Measurements from ENCODE around the gene PNPLA7. TPM values are rescaled to one million over a fixed set of nuclear protein-coding genes. Genes with fewer than 3 reads are reported as not detected.
"Not testable (repeated sequence)": the region's sequence is repeated elsewhere in the genome, so short reads cannot be mapped to it uniquely, and the experiment has no call there.

The PNPLA7 gene
- total RNA-seq (18.7 and 22.6 TPM in 2 replicates), polyA plus RNA-seq (29.9 and 30.8 TPM in 2 replicates), polyA minus RNA-seq (17.7 and 21.2 TPM in 2 replicates)
- total RNA-seq (2013) = 7.9 TPM

- Mint-ChIP-seq H3K4me3 (peak within 1 kb of the TSS; percentile 94), H3K4me1 (peaks cover 35% of the 10 kb centered on the region), H3K27me3 (no peaks in the 10 kb centered on the region), H3K9me3 (ENCODE audit: insufficient read depth) (no peaks in the 10 kb centered on the region), H3K27ac (peak within 1 kb of the TSS; percentile 92)
- H3K79me2 ChIP-seq (ENCODE audit: control insufficient read depth, insufficient read depth, low read length) = peaks cover 16% of the 10 kb centered on the region
- H3K27me3 ChIP-seq (replicated peaks in 1 of 4; ENCODE audit: control extremely low read depth in 1 of 4, control insufficient read depth in 3 of 4, insufficient read depth in 4 of 4, low read length in 3 of 4) = no peaks in the 10 kb centered on the region
- POLR2A ChIA-PET = interaction anchor here (0.6 to 0.7 kb wide), 3 partner anchors 9 to 159 kb away, joined by 3 to 6 read pairs (median 4); no protein-coding TSS in a partner anchor
- ATAC-seq (ENCODE audit: low read depth) (peak; percentile 25), DNase-seq (peak; percentile 76)
- peak within 1 kb of the TSS; percentile 59 to 78 for H3K27ac ChIP-seq (ENCODE audit: low read length in 2 of 2)
- TF ChIP-seq CTCF (IDR thresholded peaks at IDR 0.05) = no peak
- peaks cover 25 to 44% of the 10 kb centered on the region in 2 donors for H3K4me1 ChIP-seq (ENCODE audit: control insufficient read depth in 2 of 2, insufficient read depth in 2 of 2, low read length in 2 of 2)
- intact Hi-C loops (cut with micrococcal nuclease) = loop anchor here (1.0 to 2.0 kb wide), 3 partner anchors 41 to 127 kb away; partner anchors contain the start of genes EXD3, NOXA1 and ZMYND19
- H2AFZ ChIP-seq (ENCODE audit: insufficient read depth, low read depth, low read length, poor library complexity, severe bottlenecking) = peak within 1 kb of the TSS; percentile 79
- H3K9me3 ChIP-seq (ENCODE audit: control extremely low read depth in 1 of 3, control insufficient read depth in 2 of 3, insufficient read depth in 1 of 3, low read length in 2 of 3) = peaks cover 0 to 12% (median 0%) of the 10 kb centered on the region in 3 donors
- peaks cover 22% of the 10 kb centered on the region for H4K20me1 ChIP-seq (ENCODE audit: control insufficient read depth, insufficient read depth, low read length, poor library complexity, severe bottlenecking)
- WGBS (ENCODE audit: insufficient coverage) = 0% methylated on average over 10 of the region's 13 CpGs
- peak within 1 kb of the TSS; percentile 74 for H3K9ac ChIP-seq (ENCODE audit: low read length)
- peak within 1 kb of the TSS; percentile 50 to 81 (median 65) for H3K4me3 ChIP-seq (ENCODE audit: control extremely low read depth in 1 of 5, extremely low read depth in 1 of 5, insufficient read depth in 1 of 5, low read depth in 2 of 5, low read length in 4 of 5)
- no peaks in the 10 kb centered on the region for H3K36me3 ChIP-seq (replicated peaks in 1 of 2; ENCODE audit: control extremely low read depth in 1 of 2, control insufficient read depth in 1 of 2, extremely low read depth in 1 of 2, insufficient read depth in 2 of 2, low read length in 1 of 2)
- CTCF ChIA-PET = no interaction called here
- peak within 1 kb of the TSS; percentile 97 for H3K4me2 ChIP-seq (replicated peaks; ENCODE audit: low read depth, low read length, poor library complexity, severe bottlenecking)
These were observed at the start of gene PNPLA7 for GRCh38 chr9:137550231-137550621. Gene PNPLA7, minus strand, starts transcription at chr9:137550402. Its CDS starts 205 bp downstream, at chr9:137550197.

- Histone ChIP-seq H3K4me1 (ENCODE audit: control insufficient read depth in 2 of 2, insufficient read depth in 2 of 2, low read length in 2 of 2) (peaks cover 0 to 5% of the 10 kb centered on the region in 2 donors), H3K27me3 (replicated peaks in 1 of 4; ENCODE audit: control extremely low read depth in 1 of 4, control insufficient read depth in 3 of 4, insufficient read depth in 4 of 4, low read length in 3 of 4) (no peaks in the 10 kb centered on the region), H4K20me1 (ENCODE audit: control insufficient read depth, insufficient read depth, low read length, poor library complexity, severe bottlenecking) (no peaks in the 10 kb centered on the region), H2AFZ (ENCODE audit: insufficient read depth, low read depth, low read length, poor library complexity, severe bottlenecking) (no peak overlapping the region), H3K79me2 (ENCODE audit: control insufficient read depth, insufficient read depth, low read length) (no peaks in the 10 kb centered on the region), H3K4me3 (ENCODE audit: control extremely low read depth in 1 of 5, extremely low read depth in 1 of 5, insufficient read depth in 1 of 5, low read depth in 2 of 5, low read length in 4 of 5) (no peak overlapping the region), H3K36me3 (replicated peaks in 1 of 2; ENCODE audit: control extremely low read depth in 1 of 2, control insufficient read depth in 1 of 2, extremely low read depth in 1 of 2, insufficient read depth in 2 of 2, low read length in 1 of 2) (no peaks in the 10 kb centered on the region), H3K9me3 (ENCODE audit: control extremely low read depth in 1 of 3, control insufficient read depth in 2 of 3, insufficient read depth in 1 of 3, low read length in 2 of 3) (no peaks in the 10 kb centered on the region), H3K9ac (ENCODE audit: low read length) (no peak overlapping the region), H3K27ac (ENCODE audit: low read length in 2 of 2) (no peak overlapping the region), H3K4me2 (replicated peaks; ENCODE audit: low read depth, low read length, poor library complexity, severe bottlenecking) (no peak overlapping the region)
- Mint-ChIP-seq H3K4me1 (peaks cover 7% of the 10 kb centered on the region), H3K27me3 (no peaks in the 10 kb centered on the region), H3K4me3 (no peak overlapping the region), H3K27ac (no peak overlapping the region), H3K9me3 (ENCODE audit: insufficient read depth) (no peaks in the 10 kb centered on the region)
- DNase-seq (no peak), ATAC-seq (ENCODE audit: low read depth) (no peak)
- TF ChIP-seq CTCF (IDR thresholded peaks at IDR 0.05) = no peak
- no peak for TF ChIP-seq EZH2 (IDR thresholded peaks at IDR 0.05; ENCODE audit: borderline replicate concordance, insufficient read depth, low read depth, low read length, poor library complexity, severe bottlenecking)
- POLR2A ChIA-PET = no interaction called here
- intact Hi-C loops (cut with micrococcal nuclease) = no loop called here
- WGBS (ENCODE audit: insufficient coverage) = 92% methylated on average over 4 of the region's 8 CpGs
- CTCF ChIA-PET = interaction anchor here (1.1 kb wide), 1 partner anchor 11 kb away, joined by 3 read pairs; no protein-coding TSS in a partner anchor
These were observed 48.7 kb upstream of the PNPLA7 start for GRCh38 chr9:137598943-137599342.

GRCh38 chr9:137596577-137596976, 46.4 kb upstream of the PNPLA7 start:
- H3K79me2 ChIP-seq (ENCODE audit: control insufficient read depth, insufficient read depth, low read length); POLR2A ChIA-PET; H3K4me3 Mint-ChIP-seq; intact Hi-C loops (cut with micrococcal nuclease); H3K4me2 ChIP-seq (replicated peaks; ENCODE audit: low read depth, low read length, poor library complexity, severe bottlenecking); H3K9me3 Mint-ChIP-seq (ENCODE audit: insufficient read depth); H3K27ac ChIP-seq (ENCODE audit: low read length in 2 of 2); H3K36me3 ChIP-seq (replicated peaks in 1 of 2; ENCODE audit: control extremely low read depth in 1 of 2, control insufficient read depth in 1 of 2, extremely low read depth in 1 of 2, insufficient read depth in 2 of 2, low read length in 1 of 2); H3K4me1 ChIP-seq (ENCODE audit: control insufficient read depth in 2 of 2, insufficient read depth in 2 of 2, low read length in 2 of 2); DNase-seq; H3K27me3 Mint-ChIP-seq; ATAC-seq (ENCODE audit: low read depth); H3K27me3 ChIP-seq (replicated peaks in 1 of 4; ENCODE audit: control extremely low read depth in 1 of 4, control insufficient read depth in 3 of 4, insufficient read depth in 4 of 4, low read length in 3 of 4); H2AFZ ChIP-seq (ENCODE audit: insufficient read depth, low read depth, low read length, poor library complexity, severe bottlenecking); H3K4me3 ChIP-seq (ENCODE audit: control extremely low read depth in 1 of 5, extremely low read depth in 1 of 5, insufficient read depth in 1 of 5, low read depth in 2 of 5, low read length in 4 of 5); H3K9me3 ChIP-seq (ENCODE audit: control extremely low read depth in 1 of 3, control insufficient read depth in 2 of 3, insufficient read depth in 1 of 3, low read length in 2 of 3); H3K4me1 Mint-ChIP-seq; H4K20me1 ChIP-seq (ENCODE audit: control insufficient read depth, insufficient read depth, low read length, poor library complexity, severe bottlenecking); H3K27ac Mint-ChIP-seq; H3K9ac ChIP-seq (ENCODE audit: low read length): not testable (repeated sequence)
- WGBS (ENCODE audit: insufficient coverage) = 100% methylated on average over 1 of the region's 7 CpGs
- CTCF ChIA-PET = interaction anchor here (0.7 kb wide), 1 partner anchor 23 kb away, joined by 4 read pairs; no protein-coding TSS in a partner anchor

Measured in B cell (primary cell).